Prostate gland (tissue), 2 donors: ENCODE data around the gene ZNF677.

Experiments used
- CTCF ChIP-seq, 4 experiments: fragments of 200-600 bp in 2 of 4; fragments of 450-650 bp in 2 of 4; sonication (generic) in 2 of 4; IDR thresholded peaks; 1 replicate in 3 of 4; 2 replicates in 1 of 4; pipeline ENCODE4 v1.5.1; 2016 to 2019; ENCODE audit warnings: antibody characterized with exemption in 4 of 4, mild to moderate bottlenecking in 2 of 4, moderate library complexity in 2 of 4
- POLR2AphosphoS5 ChIP-seq: sonication (generic); formaldehyde crosslinking; IDR thresholded peaks from one replicate; pipeline ENCODE4 v1.6.1; 2017; ENCODE audit warnings: antibody characterized with exemption

GRCh38 chr19:53192771-53193534 is 61.7 kb downstream of the ZNF677 start, which contains the start of gene ZNF665:
- TF ChIP-seq CTCF (IDR thresholded peaks at IDR 0.05): peak in 1 of 4 experiments; percentile 16
- peak; percentile 91 for TF ChIP-seq POLR2AphosphoS5
